GM19324 (cell line): ENCODE measurements around the gene TAOK3.
"Not testable (repeated sequence)": the region's sequence is repeated elsewhere in the genome, so short reads cannot be mapped to it uniquely, and the experiment has no call there.

Source experiments
- ATAC-seq: cut with Tn5 transposase; IDR thresholded peaks from one replicate; pipeline ENCODE4 v1.9.1; 2021; ENCODE audit warnings: mild to moderate bottlenecking, moderate library complexity; ENCODE audit not compliant: unreplicated experiment, low FRiP score

The TAOK3 gene

GRCh38 chr12:118151755-118152154 is 221.0 kb downstream of the TAOK3 start:
- no peak for ATAC-seq

- no peak for ATAC-seq
These were observed 222.1 kb downstream of the TAOK3 start for GRCh38 chr12:118150625-118151024.

- ATAC-seq, result no peak
These were observed 224.4 kb downstream of the TAOK3 start for GRCh38 chr12:118148287-118148686.

GRCh38 chr12:118145798-118146156 is 226.9 kb downstream of the TAOK3 start:
- no peak for ATAC-seq

GRCh38 chr12:118145113-118145797 is 227.5 kb downstream of the TAOK3 start:
- no peak for ATAC-seq

- no peak for ATAC-seq
These were observed 228.2 kb downstream of the TAOK3 start for GRCh38 chr12:118144499-118144898.

GRCh38 chr12:118140825-118141224 is 231.9 kb downstream of the TAOK3 start:
- no peak for ATAC-seq

GRCh38 chr12:118137148-118137678 is 235.5 kb downstream of the TAOK3 start:
- no peak for ATAC-seq

GRCh38 chr12:118136559-118137003 is 236.1 kb downstream of the TAOK3 start:
- ATAC-seq, result peak; percentile 21

- ATAC-seq, result peak; percentile 98
These were observed 236.7 kb downstream of the TAOK3 start, which contains the start of gene PEBP1 for GRCh38 chr12:118135788-118136558. TSS of gene PEBP1 (plus strand) at chr12:118136124. CDS start at chr12:118136210, 86 bp downstream.

- not testable (repeated sequence) for ATAC-seq
These were observed 243.3 kb downstream of the TAOK3 start for GRCh38 chr12:118129436-118129835.

- ATAC-seq, result no peak
These were observed 244.8 kb downstream of the TAOK3 start for GRCh38 chr12:118127867-118128266.

GRCh38 chr12:118126119-118126757 is 246.5 kb downstream of the TAOK3 start:
- no peak for ATAC-seq

GRCh38 chr12:118125743-118126118 is 247.0 kb downstream of the TAOK3 start:
- no peak for ATAC-seq

- ATAC-seq, result no peak
These were observed 248.3 kb downstream of the TAOK3 start for GRCh38 chr12:118124333-118124874.

GRCh38 chr12:118122264-118122663 is 250.4 kb downstream of the TAOK3 start:
- no peak for ATAC-seq

GRCh38 chr12:118120579-118121363 is 251.9 kb downstream of the TAOK3 start:
- peak; percentile 71 for ATAC-seq

GRCh38 chr12:118119449-118119879 is 253.2 kb downstream of the TAOK3 start:
- no peak for ATAC-seq

- no peak for ATAC-seq
These were observed 263.6 kb downstream of the TAOK3 start for GRCh38 chr12:118109088-118109487.

GRCh38 chr12:118107694-118108093 is 265.0 kb downstream of the TAOK3 start:
- no peak for ATAC-seq
